ENCODE measurements around the gene POR. TPM values are rescaled to one million over a fixed set of nuclear protein-coding genes. Genes with fewer than 3 reads are reported as not detected.
A peak's percentile ranks its signal among the peaks of the same experiment; 100 is the strongest.
"Not testable (repeated sequence)": the region's sequence is repeated elsewhere in the genome, so short reads cannot be mapped to it uniquely, and the experiment has no call there.

POR gene
- total RNA-seq, 2 donors from 2014 or later: 88.0 to 136 TPM

- no peaks in the 10 kb centered on the region for H3K9me3 ChIP-seq
- intact Hi-C loops (cut with DNase I): no loop called here
- no peaks in the 10 kb centered on the region for H3K27me3 ChIP-seq (replicated peaks; ENCODE audit: insufficient read depth)
- WGBS: 85% methylated on average over 11 of the region's 11 CpGs
- TF ChIP-seq POLR2A (IDR thresholded peaks at IDR 0.05): no peak
- no peak for TF ChIP-seq POLR2AphosphoS5 (IDR thresholded peaks at IDR 0.05)
- TF ChIP-seq CTCF (IDR thresholded peaks at IDR 0.05): no peak
- no peak for DNase-seq (ENCODE audit: low spot score)
- H3K4me1 ChIP-seq (replicated peaks): no peaks in the 10 kb centered on the region
- H3K36me3 ChIP-seq: peaks cover 2 to 7% of the 10 kb centered on the region in 2 donors
- H3K4me3 ChIP-seq: no peak overlapping the region
- H3K27ac ChIP-seq: no peak overlapping the region
Measured at GRCh38 chr7:75889826-75890225, 25.1 kb upstream of the POR start.

- WGBS: 73% methylated on average over 7 of the region's 7 CpGs
- H3K4me3 ChIP-seq; DNase-seq (ENCODE audit: low spot score); H3K4me1 ChIP-seq (replicated peaks); H3K27me3 ChIP-seq (replicated peaks; ENCODE audit: insufficient read depth); H3K36me3 ChIP-seq; H3K27ac ChIP-seq; intact Hi-C loops (cut with DNase I); H3K9me3 ChIP-seq: not testable (repeated sequence)
Measured at GRCh38 chr7:75891237-75891636, 23.7 kb upstream of the POR start.

- H3K27me3 ChIP-seq (replicated peaks; ENCODE audit: insufficient read depth): no peaks in the 10 kb centered on the region
- H3K27ac ChIP-seq: peak overlapping the region in 1 of 2 donors; percentile 30
- WGBS: 92% methylated on average over 7 of the region's 7 CpGs
- no peaks in the 10 kb centered on the region for H3K9me3 ChIP-seq
- intact Hi-C loops (cut with DNase I): no loop called here
- no peak for TF ChIP-seq POLR2A (IDR thresholded peaks at IDR 0.05)
- peaks cover 0 to 7% of the 10 kb centered on the region in 2 donors for H3K36me3 ChIP-seq
- no peak overlapping the region for H3K4me3 ChIP-seq
- no peaks in the 10 kb centered on the region for H3K4me1 ChIP-seq (replicated peaks)
- no peak for DNase-seq (ENCODE audit: low spot score)
Measured at GRCh38 chr7:75891815-75892411, 23.0 kb upstream of the POR start.

- WGBS: 32% methylated on average over 15 of the region's 15 CpGs
- no peaks in the 10 kb centered on the region for H3K27me3 ChIP-seq (replicated peaks; ENCODE audit: insufficient read depth)
- no peaks in the 10 kb centered on the region for H3K9me3 ChIP-seq
- peak overlapping the region; percentile 30 to 52 for H3K27ac ChIP-seq
- H3K4me1 ChIP-seq (replicated peaks): no peaks in the 10 kb centered on the region
- no peak for TF ChIP-seq CTCF (IDR thresholded peaks at IDR 0.05)
- peak; percentile 46 for TF ChIP-seq POLR2AphosphoS5 (IDR thresholded peaks at IDR 0.05)
- intact Hi-C loops (cut with DNase I): no loop called here
- no peak overlapping the region for H3K4me3 ChIP-seq
- DNase-seq (ENCODE audit: low spot score): peak; percentile 48
- peaks cover 0 to 3% of the 10 kb centered on the region in 2 donors for H3K36me3 ChIP-seq
Measured at GRCh38 chr7:75892634-75893272, 22.2 kb upstream of the POR start.

- WGBS: 88% methylated on average over 6 of the region's 6 CpGs
- no peak overlapping the region for H3K27ac ChIP-seq
- no peak overlapping the region for H3K4me3 ChIP-seq
- TF ChIP-seq POLR2AphosphoS5 (IDR thresholded peaks at IDR 0.05) (no peak), CTCF (IDR thresholded peaks at IDR 0.05) (no peak), POLR2A (IDR thresholded peaks at IDR 0.05) (no peak)
- intact Hi-C loops (cut with DNase I): no loop called here
- no peaks in the 10 kb centered on the region for H3K36me3 ChIP-seq
- DNase-seq (ENCODE audit: low spot score): no peak
- H3K9me3 ChIP-seq: no peaks in the 10 kb centered on the region
- no peaks in the 10 kb centered on the region for H3K4me1 ChIP-seq (replicated peaks)
- H3K27me3 ChIP-seq (replicated peaks; ENCODE audit: insufficient read depth): no peaks in the 10 kb centered on the region
Measured at GRCh38 chr7:75896803-75897327, 18.1 kb upstream of the POR start.
